Transverse colon (tissue), 4 donors: ENCODE data around the gene RBM22. TPM values are rescaled to one million over a fixed set of nuclear protein-coding genes. Genes with fewer than 3 reads are reported as not detected.
"Not testable (repeated sequence)": the region's sequence is repeated elsewhere in the genome, so short reads cannot be mapped to it uniquely, and the experiment has no call there.

ENCODE experiments used
- DNase-seq: peaks from one replicate; pipeline ENCODE4 v3.0.0-alpha.2; 2019
- H3K27ac ChIP-seq, 4 donors: fragments of 200-600 bp; sonication (generic); 2 replicates each; pipeline ENCODE4 v1.5.1; 2016 to 2018; ENCODE audit warnings: inconsistent platforms in 4 of 4
- H3K27me3 ChIP-seq: fragments of 200-600 bp; sonication (generic); 2 replicates; pipeline ENCODE4 v1.5.1; 2017; ENCODE audit warnings: inconsistent platforms
- H3K36me3 ChIP-seq, 4 donors: fragments of 200-600 bp; sonication (generic); 2 replicates each; pipeline ENCODE4 v1.5.1; 2017 to 2019; ENCODE audit warnings: inconsistent platforms in 4 of 4
- H3K4me1 ChIP-seq, 4 donors: fragments of 200-600 bp; sonication (generic); 2 replicates each; pipeline ENCODE4 v1.5.1; 2017 to 2020; ENCODE audit warnings: inconsistent platforms in 4 of 4
- H3K4me3 ChIP-seq, 4 donors: fragments of 200-600 bp; sonication (generic); 1 replicate in 1 of 4; 2 replicates in 3 of 4; pipeline versions ENCODE4 v1.5.1 to v1.6.1; 2017 to 2019; ENCODE audit warnings: inconsistent platforms in 4 of 4
- H3K9me3 ChIP-seq, 2 donors: fragments of 200-600 bp; sonication (generic); 2 replicates each; pipeline ENCODE4 v1.5.1; 2017 to 2019; ENCODE audit warnings: inconsistent platforms in 2 of 2
- EP300 ChIP-seq: sonication (generic); formaldehyde crosslinking; IDR thresholded peaks from one replicate; pipeline ENCODE4 v1.6.1; 2017; ENCODE audit warnings: antibody characterized with exemption, low read depth
- POLR2A ChIP-seq: fragments of 450-650 bp; IDR thresholded peaks from one replicate; pipeline ENCODE4 v1.6.1; 2016; ENCODE audit warnings: antibody characterized with exemption, mild to moderate bottlenecking, moderate library complexity
- POLR2AphosphoS5 ChIP-seq, 3 donors: sonication (generic); formaldehyde crosslinking; IDR thresholded peaks; one replicate each; pipeline ENCODE4 v1.6.1; 2016; ENCODE audit warnings: antibody characterized with exemption in 3 of 3
- WGBS, 2 donors: methylation state at CpG; one replicate each; pipeline ENCODE4 v1.1.5; 2018; ENCODE audit warnings: low coverage in 1 of 2; 5-methylcytosine and 5-hydroxymethylcytosine counted together
- in situ Hi-C, 4 donors: fragments of 200-750 bp; cut with MboI; loops; one replicate each; pipeline versions ENCODE4 v1.15.0 to v1.15.1; 2017; ENCODE audit warnings: low sequenced_read_pairs in 3 of 4, low pct_ligation_motif_present in 1 of 4, low pct_unique_long_range_greater_than_20kb in 1 of 4
- intact Hi-C: fragments of 100-400 bp; cut with DNase I; formaldehyde crosslinking; loops from one replicate; pipeline ENCODE4 v1.15.1; 2023; ENCODE audit warnings: low total_unique reads
- total RNA-seq, 4 donors: library from RNA; depleted of rRNA; stranded (reverse); fragments of >200 nt; gene quantifications; one replicate each; pipeline ENCODE4 v1.1.0, GENCODE V29; 2016
- TF ChIP-seq, protein P1 (sequence below), 5 experiments: fragments of 200-600 bp in 3 of 5; fragments of 450-650 bp in 2 of 5; sonication (generic) in 3 of 5; IDR thresholded peaks; 1 replicate in 2 of 5; 2 replicates in 3 of 5; pipeline ENCODE4 v1.5.1; 2016 to 2017; ENCODE audit warnings: antibody characterized with exemption in 5 of 5, inconsistent platforms in 3 of 5, mild to moderate bottlenecking in 2 of 5, moderate library complexity in 1 of 5

The RBM22 gene
- 10 to 100 TPM; 22.1 to 40.6 (median 35.6) TPM for total RNA-seq

DNA sequence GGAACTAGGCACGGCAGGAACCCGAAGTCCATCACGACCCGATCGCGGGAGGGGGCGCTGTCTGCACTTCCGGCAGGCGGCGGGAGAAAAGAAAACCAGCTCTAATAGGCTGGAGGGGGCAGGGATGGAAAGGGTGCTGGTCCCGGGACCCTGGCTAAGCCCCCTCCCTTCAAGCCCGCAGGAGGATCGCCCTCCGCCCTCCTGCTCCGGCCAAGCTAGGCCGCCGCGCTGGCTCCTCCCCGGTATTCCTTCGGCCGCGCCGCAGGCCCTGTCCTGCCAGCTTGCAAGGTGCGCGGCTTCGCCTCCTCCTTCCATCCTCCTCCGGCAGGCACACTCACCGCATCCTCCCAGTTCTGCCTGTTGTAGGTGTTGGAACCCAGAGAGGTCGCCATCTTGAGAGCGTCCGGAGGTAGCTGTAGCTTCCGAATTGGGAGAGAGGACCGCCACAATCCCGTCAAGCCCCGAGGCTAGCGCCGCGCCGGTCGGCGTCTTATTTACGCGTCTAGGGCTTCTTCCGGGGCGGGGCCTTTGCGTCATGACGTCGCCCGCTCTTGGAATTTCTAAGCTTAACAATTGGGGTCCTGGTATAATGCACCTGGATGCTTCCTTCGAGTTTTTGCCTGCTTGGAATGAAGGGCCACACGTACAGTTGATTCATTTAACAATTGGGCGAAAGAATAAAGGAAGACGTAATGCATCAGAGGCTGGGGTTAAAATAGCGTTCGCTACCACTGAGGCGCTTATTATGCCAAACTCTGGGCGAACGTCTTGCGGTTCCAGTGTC, at the start of gene RBM22:
Gene RBM22, minus strand, starts transcription at position 469 of the 784 bp plus-strand sequence. Its CDS starts 77 bp downstream, at position 392.
- TF ChIP-seq POLR2AphosphoS5 (IDR thresholded peaks at IDR 0.05) (peak; percentile 83 to 92 (median 90)), EP300 (no peak), POLR2A (peak; percentile 91)
- TF ChIP-seq, protein P1, sequence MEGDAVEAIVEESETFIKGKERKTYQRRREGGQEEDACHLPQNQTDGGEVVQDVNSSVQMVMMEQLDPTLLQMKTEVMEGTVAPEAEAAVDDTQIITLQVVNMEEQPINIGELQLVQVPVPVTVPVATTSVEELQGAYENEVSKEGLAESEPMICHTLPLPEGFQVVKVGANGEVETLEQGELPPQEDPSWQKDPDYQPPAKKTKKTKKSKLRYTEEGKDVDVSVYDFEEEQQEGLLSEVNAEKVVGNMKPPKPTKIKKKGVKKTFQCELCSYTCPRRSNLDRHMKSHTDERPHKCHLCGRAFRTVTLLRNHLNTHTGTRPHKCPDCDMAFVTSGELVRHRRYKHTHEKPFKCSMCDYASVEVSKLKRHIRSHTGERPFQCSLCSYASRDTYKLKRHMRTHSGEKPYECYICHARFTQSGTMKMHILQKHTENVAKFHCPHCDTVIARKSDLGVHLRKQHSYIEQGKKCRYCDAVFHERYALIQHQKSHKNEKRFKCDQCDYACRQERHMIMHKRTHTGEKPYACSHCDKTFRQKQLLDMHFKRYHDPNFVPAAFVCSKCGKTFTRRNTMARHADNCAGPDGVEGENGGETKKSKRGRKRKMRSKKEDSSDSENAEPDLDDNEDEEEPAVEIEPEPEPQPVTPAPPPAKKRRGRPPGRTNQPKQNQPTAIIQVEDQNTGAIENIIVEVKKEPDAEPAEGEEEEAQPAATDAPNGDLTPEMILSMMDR (IDR thresholded peaks at IDR 0.05), result peak; percentile 55 to 80 (median 69)

DNA sequence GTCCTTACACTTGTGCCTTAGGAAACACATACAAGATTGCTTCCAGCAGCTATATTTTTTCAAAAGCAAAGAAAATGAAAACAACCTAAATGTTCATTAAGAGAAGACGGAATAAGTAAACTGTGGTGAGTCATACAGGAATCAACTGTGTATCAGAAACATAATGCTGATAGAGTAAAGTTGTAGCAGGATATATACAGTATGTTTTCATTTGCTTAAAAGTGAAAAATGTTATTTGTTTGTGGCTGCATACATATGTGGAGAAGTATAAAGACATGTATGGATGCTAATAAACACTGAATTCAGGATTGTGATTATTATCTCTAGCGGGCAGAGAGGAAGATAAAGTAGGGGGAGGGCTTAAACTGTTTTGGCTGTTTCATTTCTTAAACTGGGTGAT, 49.6 kb upstream of the RBM22 start:
- H3K36me3 ChIP-seq, result peaks cover 0 to 61% (median 6%) of the 10 kb centered on the region in 4 donors
- intact Hi-C loops, result no loop called here
- DNase-seq, result no peak
- in situ Hi-C loops, result no loop called here
- peaks cover 0 to 43% (median 3%) of the 10 kb centered on the region in 4 donors for H3K4me1 ChIP-seq
- no peak overlapping the region for H3K27ac ChIP-seq
- TF ChIP-seq POLR2A (no peak), POLR2AphosphoS5 (IDR thresholded peaks at IDR 0.05) (no peak), EP300 (no peak)
- TF ChIP-seq, protein P1 (IDR thresholded peaks at IDR 0.05), result no peak
- H3K9me3 ChIP-seq, result no peaks in the 10 kb centered on the region
- no peak overlapping the region for H3K4me3 ChIP-seq
- no peaks in the 10 kb centered on the region for H3K27me3 ChIP-seq
- 64 to 65% methylated on average over 2 of the region's 2 CpGs for WGBS, 2 donors

More for the DNA sequence above, at the start of gene RBM22:
- WGBS, 2 donors, result 0% methylated on average over 9 to 58 of the region's 59 CpGs
- H3K27me3 ChIP-seq, result no peaks in the 10 kb centered on the region
- intact Hi-C loops, result no loop called here
- peak within 1 kb of the TSS; percentile 95 to 98 (median 96) for H3K27ac ChIP-seq
- peaks cover 0 to 26% (median 13%) of the 10 kb centered on the region in 4 donors for H3K36me3 ChIP-seq
- no peaks in the 10 kb centered on the region for H3K9me3 ChIP-seq
- in situ Hi-C loops, result no loop called here
- DNase-seq, result peak; percentile 94
- H3K4me1 ChIP-seq, result peaks cover 11 to 32% (median 22%) of the 10 kb centered on the region in 4 donors
- H3K4me3 ChIP-seq, result peak within 1 kb of the TSS; percentile 88 to 98 (median 92)

DNA sequence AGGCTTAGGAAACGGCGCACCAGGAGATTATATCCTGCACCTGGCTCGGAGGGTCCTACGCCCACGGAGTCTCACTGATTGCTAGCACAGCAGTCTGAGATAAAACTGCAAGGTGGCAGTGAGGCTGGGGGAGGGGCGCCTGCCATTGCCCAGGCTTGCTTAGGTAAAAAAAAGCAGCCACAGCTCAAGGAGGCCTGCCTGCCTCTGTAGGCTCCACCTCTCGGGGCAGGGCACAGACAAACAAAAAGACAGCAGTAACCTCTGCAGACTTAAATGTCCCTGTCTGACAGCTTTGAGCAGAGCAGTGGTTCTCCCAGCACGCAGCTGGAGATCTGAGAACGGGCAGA, 42.3 kb upstream of the RBM22 start:
- in situ Hi-C loops, H3K27me3 ChIP-seq, H3K4me1 ChIP-seq, H3K9me3 ChIP-seq, DNase-seq, H3K4me3 ChIP-seq, intact Hi-C loops, H3K27ac ChIP-seq: not testable (repeated sequence)
- peaks cover 0 to 19% (median 5%) of the 10 kb centered on the region in 4 donors for H3K36me3 ChIP-seq
- WGBS, 2 donors, result 92% methylated on average over 9 of the region's 9 CpGs; no CpG with 5 or more reads in 1 of the 2 donors

DNA sequence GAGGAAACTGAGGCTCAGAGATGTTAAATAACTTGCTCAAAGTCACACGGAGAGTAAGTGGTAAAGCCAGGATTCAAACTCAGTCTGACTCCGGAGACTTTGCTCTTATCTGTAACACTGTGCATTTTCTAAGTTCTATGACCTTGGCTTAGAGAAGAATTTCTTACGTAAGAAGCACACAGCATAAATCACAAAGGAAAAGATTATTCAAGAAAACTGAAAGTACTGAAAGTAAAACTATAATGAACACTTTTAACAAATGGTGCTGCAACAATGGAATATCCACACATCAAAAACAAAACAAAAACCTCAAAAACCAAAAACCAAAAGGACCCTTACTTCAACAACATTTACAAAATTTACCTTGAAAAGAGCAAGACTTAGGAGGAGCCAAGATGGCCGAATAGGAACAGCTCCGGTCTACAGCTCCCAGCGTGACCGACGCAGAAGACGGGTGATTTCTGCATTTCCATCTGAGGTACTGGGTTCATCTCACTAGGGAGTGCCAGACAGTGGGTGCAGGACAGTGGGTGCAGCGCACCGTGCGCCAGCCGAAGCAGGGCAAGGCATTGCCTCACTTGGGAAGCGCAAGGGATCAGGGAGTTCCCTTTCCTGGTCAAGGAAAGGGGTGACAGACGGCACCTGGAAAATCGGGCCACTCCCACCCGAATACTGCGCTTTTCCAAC, 41.7 kb upstream of the RBM22 start:
- H3K9me3 ChIP-seq, H3K27me3 ChIP-seq, DNase-seq, H3K4me3 ChIP-seq, intact Hi-C loops, H3K27ac ChIP-seq, in situ Hi-C loops: not testable (repeated sequence)
- WGBS, 2 donors, result 88 to 92% methylated on average over 5 to 18 of the region's 18 CpGs
- Histone ChIP-seq H3K4me1 (peaks cover 0 to 11% (median 2%) of the 10 kb centered on the region in 4 donors), H3K36me3 (peaks cover 0 to 19% (median 5%) of the 10 kb centered on the region in 4 donors)

DNA sequence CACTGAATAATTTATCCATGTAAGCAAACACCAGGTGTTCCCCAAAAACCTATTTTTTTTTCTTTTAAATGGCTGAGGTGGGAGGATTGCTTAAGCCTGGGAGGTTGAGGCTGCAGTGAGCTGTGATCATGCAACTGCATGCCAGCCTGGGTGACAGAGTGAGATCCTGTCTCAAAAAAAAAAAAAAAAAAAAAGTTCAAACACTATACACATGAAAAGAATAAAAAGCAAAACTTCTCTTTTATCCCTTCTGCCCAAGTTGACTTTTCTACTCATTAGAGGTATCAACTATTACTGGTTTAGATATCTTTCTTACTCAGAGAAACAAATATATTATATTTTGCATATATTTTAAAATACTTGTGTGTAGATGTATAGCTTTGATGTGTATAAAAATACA, 40.1 kb upstream of the RBM22 start:
- no peak for DNase-seq
- H3K36me3 ChIP-seq, result peaks cover 0 to 25% (median 5%) of the 10 kb centered on the region in 4 donors
- H3K27ac ChIP-seq, result no peak overlapping the region
- intact Hi-C loops, result loop anchor here (1.0 kb wide), 1 partner anchor 20 kb away; no protein-coding TSS in a partner anchor
- H3K4me1 ChIP-seq, result peaks cover 0 to 18% (median 2%) of the 10 kb centered on the region in 4 donors
- in situ Hi-C loops, result no loop called here
- H3K27me3 ChIP-seq, result no peaks in the 10 kb centered on the region
- TF ChIP-seq POLR2A, result no peak
- no peak for TF ChIP-seq EP300
- TF ChIP-seq, protein P1 (IDR thresholded peaks at IDR 0.05), result no peak
- no peak for TF ChIP-seq POLR2AphosphoS5 (IDR thresholded peaks at IDR 0.05)
- no peak overlapping the region for H3K4me3 ChIP-seq
- H3K9me3 ChIP-seq, result peaks cover 0 to 5% of the 10 kb centered on the region in 2 donors
